H1 (cell line): ENCODE data around the gene TP63. TPM values are rescaled to one million over a fixed set of nuclear protein-coding genes. Genes with fewer than 3 reads are reported as not detected.

ENCODE experiments used
- CTCF ChIA-PET: fragments of 300-600 bp; sonication (Branson Sonifier 250); formaldehyde crosslinking; loops from one replicate; lab custom pipeline; 2021; ENCODE audit not compliant: partially characterized antibody; lab: Charles Lee
- POLR2A ChIA-PET: fragments of 300-600 bp; sonication (Branson Sonifier 250); formaldehyde crosslinking; loops from one replicate; lab custom pipeline; 2021; ENCODE audit warnings: inconsistent platforms; ENCODE audit not compliant: partially characterized antibody; lab: Charles Lee
- DNase-seq, 2 experiments: peaks; one replicate each; pipeline versions ENCODE4 v3.0.0 to v3.0.0-alpha.2; 2010 to 2022; ENCODE audit warnings: low spot score in 2 of 2, low read depth in 1 of 2, mixed read lengths in 1 of 2
- FAIRE-seq: peaks from 2 replicates; lab custom pipeline; 2011; peaks lifted over from hg19 to GRCh38; lab: Jason Lieb, UNC
- H2AFZ ChIP-seq: 2 replicates; pipeline ENCODE4 v1.8.1; 2012; ENCODE audit warnings: low read length, inconsistent platforms
- H2AK5ac ChIP-seq: 2 replicates; pipeline ENCODE4 v1.6.1; 2013; ENCODE audit warnings: low read depth, low read length
- H2BK120ac ChIP-seq: replicated peaks from 2 replicates; pipeline ENCODE3; 2013; ENCODE audit warnings: low read depth, low read length, inconsistent platforms
- H2BK12ac ChIP-seq: 2 replicates; pipeline ENCODE4 v1.6.1; 2013; ENCODE audit warnings: low read depth, low read length
- H2BK15ac ChIP-seq: 2 replicates; pipeline ENCODE4 v1.6.1; 2013; ENCODE audit warnings: low read length
- H2BK20ac ChIP-seq: 2 replicates; pipeline ENCODE4 v1.6.1; 2013; ENCODE audit warnings: low read length
- H2BK5ac ChIP-seq: 2 replicates; pipeline ENCODE4 v1.6.1; 2013; ENCODE audit warnings: low read depth, low read length
- H3K14ac ChIP-seq: 2 replicates; pipeline ENCODE4 v1.6.1; 2013; ENCODE audit warnings: inconsistent platforms; ENCODE audit not compliant: insufficient read length
- H3K18ac ChIP-seq: 2 replicates; pipeline ENCODE4 v1.6.1; 2013; ENCODE audit warnings: low read length; ENCODE audit errors: extremely low read depth
- H3K23ac ChIP-seq: 2 replicates; pipeline ENCODE4 v1.6.1; 2013; ENCODE audit warnings: inconsistent platforms; ENCODE audit not compliant: insufficient read length
- H3K23me2 ChIP-seq: 2 replicates; pipeline ENCODE4 v1.6.1; 2013; ENCODE audit warnings: low read depth, low read length
- H3K27ac ChIP-seq: 2 replicates; pipeline ENCODE4 v1.6.1; 2011; ENCODE audit warnings: low read depth, low read length, inconsistent platforms
- H3K27me3 ChIP-seq, 4 experiments: replicated peaks in 1 of 4; 1 replicate in 1 of 4; 2 replicates in 3 of 4; pipeline versions ENCODE4 v1.6.1 to v1.8.1; 2011 to 2013; ENCODE audit warnings: low read length in 3 of 4, mild to moderate bottlenecking in 3 of 4, inconsistent platforms in 2 of 4, mixed read lengths in 2 of 4, moderate library complexity in 1 of 4; ENCODE audit not compliant: control insufficient read depth in 3 of 4, insufficient read depth in 3 of 4; ENCODE audit errors: extremely low read depth in 1 of 4
- H3K36me3 ChIP-seq, 4 experiments: 2 replicates each; pipeline versions ENCODE4 v1.6.1 to v1.8.1; 2011 to 2013; ENCODE audit warnings: mild to moderate bottlenecking in 4 of 4, low read length in 3 of 4, moderate library complexity in 2 of 4, control low read depth in 1 of 4, inconsistent platforms in 1 of 4; ENCODE audit not compliant: insufficient read depth in 4 of 4, control insufficient read depth in 2 of 4
- H3K4ac ChIP-seq: replicated peaks from 2 replicates; pipeline ENCODE3; 2013; ENCODE audit warnings: low read length, low read depth, mixed read lengths, inconsistent platforms; ENCODE audit not compliant: insufficient read length
- H3K4me1 ChIP-seq, 4 experiments: replicated peaks in 1 of 4; 1 replicate in 1 of 4; 2 replicates in 3 of 4; pipeline versions ENCODE4 v1.6.1 to v1.8.1; 2011 to 2013; ENCODE audit warnings: low read length in 3 of 4, inconsistent platforms in 2 of 4, mixed read lengths in 1 of 4; ENCODE audit not compliant: insufficient read depth in 4 of 4, control insufficient read depth in 3 of 4
- H3K4me2 ChIP-seq, 2 experiments: 2 replicates each; pipeline versions ENCODE4 v1.6.1 to v1.8.1; 2011 to 2013; ENCODE audit warnings: low read depth in 2 of 2, low read length in 2 of 2, control low read depth in 1 of 2, inconsistent platforms in 1 of 2, mild to moderate bottlenecking in 1 of 2; ENCODE audit not compliant: insufficient read depth in 1 of 2
- H3K4me3 ChIP-seq, 4 experiments: fragments of 200-600, 300-600 bp in 1 of 4; sonication (generic), shearing (Covaris generic), sonication (Bioruptor Twin) in 1 of 4; 2 replicates each; pipeline versions ENCODE4 v1.5.1 to v1.8.1; 2011 to 2016; ENCODE audit warnings: low read length in 4 of 4, low read depth in 3 of 4, control low read depth in 2 of 4, inconsistent platforms in 2 of 4, mild to moderate bottlenecking in 2 of 4, mixed read lengths in 1 of 4, moderate library complexity in 1 of 4; ENCODE audit not compliant: insufficient read depth in 2 of 4; ENCODE audit errors: extremely low read depth in 1 of 4
- H3K56ac ChIP-seq: replicated peaks from 2 replicates; pipeline ENCODE3; 2013; ENCODE audit warnings: low read depth, mild to moderate bottlenecking, mixed read lengths, low read length, inconsistent platforms; ENCODE audit not compliant: insufficient read length
- H3K79me1 ChIP-seq: 2 replicates; pipeline ENCODE4 v1.6.1; 2013; ENCODE audit warnings: low read depth, low read length, control low read depth
- H3K79me2 ChIP-seq, 2 experiments: 2 replicates each; pipeline versions ENCODE4 v1.6.1 to v1.8.1; 2012 to 2013; ENCODE audit warnings: low read length in 2 of 2, mild to moderate bottlenecking in 2 of 2, inconsistent platforms in 1 of 2; ENCODE audit not compliant: insufficient read depth in 2 of 2, control insufficient read depth in 1 of 2
- H3K9ac ChIP-seq, 4 experiments: replicated peaks in 1 of 4; 1 replicate in 1 of 4; 2 replicates in 3 of 4; pipeline versions ENCODE4 v1.6.1 to v1.8.1; 2011 to 2013; ENCODE audit warnings: low read depth in 3 of 4, low read length in 3 of 4, control low read depth in 2 of 4, mild to moderate bottlenecking in 2 of 4, moderate library complexity in 2 of 4, inconsistent platforms in 1 of 4; ENCODE audit errors: extremely low read depth in 1 of 4
- H3K9me3 ChIP-seq, 2 experiments: 2 replicates each; pipeline versions ENCODE4 v1.6.1 to v1.8.1; 2012 to 2013; ENCODE audit warnings: mild to moderate bottlenecking in 2 of 2, moderate library complexity in 2 of 2, control low read depth in 1 of 2, inconsistent platforms in 1 of 2, low read depth in 1 of 2, low read length in 1 of 2, mixed read lengths in 1 of 2; ENCODE audit not compliant: insufficient read depth in 2 of 2
- H4K20me1 ChIP-seq, 2 experiments: replicated peaks in 1 of 2; 2 replicates each; pipeline versions ENCODE3 to v1.8.1; 2011 to 2013; ENCODE audit warnings: inconsistent platforms in 2 of 2, low read length in 2 of 2, mild to moderate bottlenecking in 1 of 2; ENCODE audit not compliant: insufficient read depth in 2 of 2, control insufficient read depth in 1 of 2
- H4K5ac ChIP-seq: 2 replicates; pipeline ENCODE4 v1.6.1; 2013; ENCODE audit warnings: low read length, low read depth, mixed read lengths, inconsistent platforms; ENCODE audit not compliant: insufficient read length
- H4K8ac ChIP-seq: 2 replicates; pipeline ENCODE4 v1.8.0; 2013; ENCODE audit warnings: mild to moderate bottlenecking, moderate library complexity, low read length, inconsistent platforms; ENCODE audit not compliant: insufficient read depth; ENCODE audit errors: extremely low read depth
- H4K91ac ChIP-seq: replicated peaks from 2 replicates; pipeline ENCODE3; 2013; ENCODE audit warnings: low read length, mixed read lengths, inconsistent platforms; ENCODE audit not compliant: insufficient read length
- CBX5 ChIP-seq: fragments of 300-800, 300-1000 bp; sonication (generic); IDR thresholded peaks from 2 replicates; pipeline ENCODE4 v1.7.1; 2016; ENCODE audit warnings: antibody characterized with exemption, low read length, low read depth
- E2F6 ChIP-seq: IDR thresholded peaks from 2 replicates; pipeline ENCODE4 v1.6.1; 2012; ENCODE audit warnings: inconsistent platforms
- EGR1 ChIP-seq: IDR thresholded peaks from 2 replicates; pipeline ENCODE4 v1.6.1; 2011; ENCODE audit warnings: low read depth, low read length, borderline replicate concordance
- GTF2F1 ChIP-seq: IDR thresholded peaks from 2 replicates; pipeline ENCODE4 v1.6.1; 2012; ENCODE audit warnings: low read depth, low read length, improper control_type of control experiment, borderline replicate concordance
- HDAC2 ChIP-seq, 2 experiments: fragments of 300-600 bp in 1 of 2; sonication (generic) in 1 of 2; IDR thresholded peaks; 2 replicates each; pipeline ENCODE4 v1.6.1; 2011 to 2012; ENCODE audit warnings: low read depth in 2 of 2, low read length in 2 of 2, mild to moderate bottlenecking in 2 of 2, moderate library complexity in 2 of 2, borderline replicate concordance in 1 of 2, inconsistent platforms in 1 of 2
- JUN ChIP-seq: IDR thresholded peaks from 2 replicates; pipeline ENCODE4 v1.6.1; 2011; ENCODE audit warnings: low read depth, mild to moderate bottlenecking, improper control_type of control experiment, low read length
- KDM5A ChIP-seq: fragments of 200-600 bp; IDR thresholded peaks from 2 replicates; pipeline ENCODE4 v1.7.1; 2012; ENCODE audit warnings: mild to moderate bottlenecking, low read length, inconsistent platforms, mixed read lengths
- MAX ChIP-seq: IDR thresholded peaks from 2 replicates; pipeline ENCODE4 v1.6.1; 2012; ENCODE audit warnings: inconsistent platforms
- PHF8 ChIP-seq: fragments of 200-600 bp; sonication (generic); conservative IDR thresholded peaks from 2 replicates; pipeline ENCODE4 v1.7.1; 2012; ENCODE audit warnings: low read depth, mild to moderate bottlenecking, inconsistent platforms, low read length, moderate library complexity
- SP4 ChIP-seq: IDR thresholded peaks from 2 replicates; pipeline ENCODE4 v1.6.1; 2012; ENCODE audit warnings: low read length, inconsistent platforms
- USF2 ChIP-seq: IDR thresholded peaks from 2 replicates; pipeline ENCODE4 v1.6.1; 2011; ENCODE audit warnings: low read length, improper control_type of control experiment
- YY1 ChIP-seq: IDR thresholded peaks from 2 replicates; pipeline ENCODE4 v1.6.1; 2011; ENCODE audit warnings: low read depth, mild to moderate bottlenecking, low read length
- WGBS, 2 experiments: shearing (Covaris generic) in 1 of 2; methylation state at CpG; one replicate each; pipeline versions ENCODE4 v1.1.6 to v1.1.7; 2013 to 2015; ENCODE audit warnings: low lambda C conversion rate in 2 of 2, mixed read lengths in 2 of 2, inconsistent platforms in 1 of 2, low coverage in 1 of 2, missing lambda C conversion rate in 1 of 2; ENCODE audit not compliant: insufficient replicate concordance in 2 of 2, insufficient coverage in 1 of 2, insufficient read length in 1 of 2; ENCODE audit errors: extremely low coverage in 1 of 2, missing lambda C conversion rate in 1 of 2; 5-methylcytosine and 5-hydroxymethylcytosine counted together
- polyA plus RNA-seq, 7 experiments: library from polyadenylated mRNA; depleted of rRNA in 3 of 7; stranded (reverse) in 5 of 7; unstranded in 2 of 7; fragments of >200 nt in 5 of 7; fragments of 200-250 nt in 2 of 7; gene quantifications; 1 replicate in 5 of 7; 2 replicates in 1 of 7; 4 replicates in 1 of 7; pipeline versions ENCODE4 v1.2.1 to v1.2.3, GENCODE V29; 2011 to 2013; ENCODE audit warnings: missing spikeins in 2 of 7, mixed read lengths in 2 of 7
- total RNA-seq: library from RNA; stranded (reverse); fragmentation: NEBNext Ultra II Directional; extraction: Animal tissue kit (Norgen Biotek cat#: 25700); gene quantifications from 2 replicates; pipeline ENCODE4 v1.2.1, GENCODE V29; 2021

TP63 gene
- total and polyA plus RNA-seq, 2 of the 8 experiments (the other 6 are each of a cell fraction or from before 2014, with no cell fraction given) = not detected

- no peaks in the 10 kb centered on the region for H3K27me3 ChIP-seq
- H3K23ac ChIP-seq = no peak overlapping the region
- DNase-seq (no peak), FAIRE-seq (no peak)
- no peaks in the 10 kb centered on the region for H3K36me3 ChIP-seq
- no peak overlapping the region for H3K18ac ChIP-seq
- no peak overlapping the region for H2BK5ac ChIP-seq
- H2BK12ac ChIP-seq = no peak overlapping the region
- H2AK5ac ChIP-seq = no peak overlapping the region
- H3K9ac ChIP-seq = no peak overlapping the region
- WGBS, 2 experiments = 73% methylated on average over 3 of the region's 3 CpGs; no CpG with 5 or more reads in 1 of the 2 experiments
- H3K79me2 ChIP-seq = no peaks in the 10 kb centered on the region
- H4K20me1 ChIP-seq = no peaks in the 10 kb centered on the region
- no peaks in the 10 kb centered on the region; a peak in 1 of 7 replicates for H3K4me1 ChIP-seq
- H2AFZ ChIP-seq = no peak overlapping the region
- H4K8ac ChIP-seq = no peak overlapping the region
- no peak overlapping the region for H3K14ac ChIP-seq
- no peak overlapping the region for H3K4ac ChIP-seq
- no peaks in the 10 kb centered on the region for H3K9me3 ChIP-seq
- H3K23me2 ChIP-seq = no peaks in the 10 kb centered on the region; the same call in 1 of the 2 replicates
- H2BK120ac ChIP-seq = no peak overlapping the region
- no peak overlapping the region for H3K56ac ChIP-seq
- H4K5ac ChIP-seq = no peak overlapping the region
- no peak overlapping the region for H4K91ac ChIP-seq
- POLR2A ChIA-PET = no interaction called here
- CTCF ChIA-PET = interaction anchor here (0.5 to 2.7 kb wide), 6 partner anchors 9 to 160 kb away, joined by 3 to 13 read pairs (median 5); no protein-coding TSS in a partner anchor
- H2BK15ac ChIP-seq = no peak overlapping the region
- H3K27ac ChIP-seq = no peak overlapping the region
- no peak overlapping the region for H3K4me3 ChIP-seq
- H3K4me2 ChIP-seq = no peak overlapping the region
- no peaks in the 10 kb centered on the region for H3K79me1 ChIP-seq
- H2BK20ac ChIP-seq = no peak overlapping the region
- TF ChIP-seq GTF2F1 = no peak
- no peak for TF ChIP-seq KDM5A
- TF ChIP-seq EGR1 = no peak
- no peak for TF ChIP-seq HDAC2 (IDR thresholded peaks at IDR 0.05; ENCODE audit: borderline replicate concordance in 1 of 2, low read depth in 2 of 2, low read length in 2 of 2)
- no peak for TF ChIP-seq JUN
- TF ChIP-seq PHF8 = no peak
- no peak for TF ChIP-seq MAX
- no peak for TF ChIP-seq CBX5
- TF ChIP-seq USF2 = no peak
- no peak for TF ChIP-seq YY1
- TF ChIP-seq SP4 = no peak
- TF ChIP-seq E2F6 = no peak
These were observed 156.4 kb downstream of the TP63 start for GRCh38 chr3:189787632-189788031.
